ENCODE results near the gene FOXO4.

Gene FOXO4

DNA sequence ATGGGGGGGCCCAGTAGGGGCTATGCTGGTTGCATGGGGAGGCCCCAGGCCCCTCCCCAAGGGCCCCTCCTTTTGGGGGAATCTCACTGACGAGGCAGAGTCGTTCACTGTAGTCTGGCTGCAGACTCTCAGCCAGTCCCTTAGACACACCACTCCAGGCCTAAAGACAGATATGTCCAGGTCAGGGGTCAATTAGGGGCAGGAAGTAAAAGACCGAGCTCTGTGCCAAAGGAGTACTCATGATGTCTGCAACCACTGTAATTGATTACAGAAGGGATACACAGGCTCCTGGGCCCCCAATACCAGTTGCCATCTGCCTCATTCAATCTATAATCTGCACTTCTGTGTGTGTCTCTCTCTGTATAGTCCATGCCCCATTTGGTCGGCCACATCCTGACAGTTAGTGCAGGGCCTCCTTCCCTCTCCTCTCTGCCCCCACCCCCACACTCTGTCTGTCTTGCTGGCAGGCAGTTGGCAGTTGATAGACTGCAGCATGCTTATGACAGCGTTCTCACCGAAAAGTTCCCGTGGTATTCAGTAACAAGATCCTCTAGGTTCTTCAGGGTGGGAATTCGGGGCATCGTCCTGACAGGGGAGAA, 12.2 kb downstream of the FOXO4 start:
- no peaks in the 10 kb centered on the region for H3K9me3 ChIP-seq (ENCODE audit: control insufficient read depth, insufficient read depth, low read length)

DNA sequence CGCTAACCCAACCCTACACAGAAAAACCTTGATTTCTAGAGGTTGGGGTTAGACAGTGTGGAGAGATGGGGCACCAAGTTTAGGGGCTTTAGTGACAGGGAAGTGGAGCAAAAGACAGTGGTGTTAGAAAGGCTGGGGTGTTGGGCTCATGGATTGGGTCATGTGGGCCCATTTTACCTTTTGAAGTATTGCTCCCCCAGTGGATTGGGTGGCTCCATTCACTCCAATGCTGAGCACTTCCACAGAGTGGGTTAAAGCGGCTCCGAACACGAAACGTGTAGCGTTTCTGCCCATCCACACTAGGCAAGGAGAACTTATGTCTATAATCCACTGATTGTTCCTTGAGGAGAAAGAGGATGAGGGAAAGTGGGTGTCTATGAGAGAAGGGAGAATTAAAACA, 13.4 kb downstream of the FOXO4 start:
- Histone ChIP-seq H3K4me1 (ENCODE audit: insufficient read depth, low read length) (peaks cover 6% of the 10 kb centered on the region), H3K36me3 (ENCODE audit: insufficient read depth, low read length) (no peaks in the 10 kb centered on the region), H3K9me3 (ENCODE audit: control insufficient read depth, insufficient read depth, low read length) (no peaks in the 10 kb centered on the region), H3K9ac (ENCODE audit: low read depth, low read length) (no peak overlapping the region)

More for the DNA sequence above, 12.2 kb downstream of the FOXO4 start:
- Histone ChIP-seq H3K36me3 (ENCODE audit: insufficient read depth, low read length) (no peaks in the 10 kb centered on the region), H3K4me1 (ENCODE audit: insufficient read depth, low read length) (peaks cover 8% of the 10 kb centered on the region), H3K9ac (ENCODE audit: low read depth, low read length) (no peak overlapping the region)

DNA sequence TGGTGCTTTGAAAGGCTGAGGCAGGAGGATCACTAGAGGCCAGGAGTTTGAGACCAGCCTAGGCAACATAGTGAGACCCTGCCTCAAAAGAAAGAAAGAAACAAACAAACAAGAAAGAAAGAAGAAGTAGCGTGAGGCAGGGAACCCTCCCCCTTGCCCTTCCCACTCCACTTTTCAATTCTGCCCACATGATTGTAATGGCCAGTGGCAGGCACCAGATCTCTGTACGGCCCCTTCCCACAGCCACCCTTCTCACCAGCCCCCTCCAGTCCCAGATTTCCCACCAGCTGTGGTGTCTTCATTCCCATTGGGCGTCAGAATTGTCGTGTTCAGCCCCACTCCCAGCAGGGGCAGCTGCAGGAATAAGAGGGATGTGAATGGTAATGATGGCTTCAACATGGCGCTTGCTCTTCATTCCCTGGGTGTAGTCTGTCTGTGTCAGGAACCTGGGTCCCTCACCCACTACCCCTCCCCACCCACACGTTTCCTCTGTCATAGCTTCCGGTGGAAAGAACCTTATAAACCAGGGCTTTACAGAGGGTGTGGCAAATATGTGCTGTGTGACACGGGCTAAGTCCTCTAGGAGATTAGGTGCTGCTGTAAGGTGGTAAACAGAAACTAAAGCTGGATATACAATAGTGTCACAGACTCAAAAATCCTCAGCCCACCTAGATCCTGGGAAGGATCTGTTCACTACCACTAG, 15.6 kb downstream of the FOXO4 start, which contains the start of gene IL2RG:
Gene IL2RG (minus strand): TSS at position 437 of the 703 bp plus-strand sequence. CDS start 38 bp downstream, at position 399.
- no peaks in the 10 kb centered on the region; the same call in 1 of the 2 replicates for H3K4me1 ChIP-seq (ENCODE audit: insufficient read depth, low read length)
- H3K36me3 ChIP-seq (ENCODE audit: insufficient read depth, low read length) = no peaks in the 10 kb centered on the region
- H3K9me3 ChIP-seq (ENCODE audit: control insufficient read depth, insufficient read depth, low read length) = no peaks in the 10 kb centered on the region
- H3K9ac ChIP-seq (ENCODE audit: low read depth, low read length) = no peak within 1 kb of the TSS

DNA sequence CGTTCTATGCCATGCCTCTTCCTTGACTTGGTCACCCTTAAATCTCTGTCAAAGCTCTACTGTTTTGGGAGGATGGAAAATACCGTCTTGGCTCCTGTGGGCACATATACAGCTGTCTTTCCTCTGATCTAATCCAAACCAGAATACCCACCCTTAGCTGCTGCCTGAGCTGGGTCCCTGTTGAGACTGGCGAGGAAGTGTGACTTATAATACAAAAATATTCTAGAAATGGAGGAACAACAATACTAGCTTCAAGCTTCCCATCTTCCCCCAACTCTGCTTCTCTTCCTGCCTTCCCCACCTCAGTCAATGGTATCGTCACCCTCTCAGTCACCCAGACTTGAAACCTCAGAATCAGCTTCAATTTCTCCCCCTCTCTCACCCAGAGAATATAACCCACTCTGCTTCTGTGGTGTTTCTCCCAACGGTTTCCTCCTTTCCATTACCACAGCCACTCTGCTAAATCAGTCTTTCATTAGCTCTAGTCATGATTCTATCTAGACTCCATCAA, 16.3 kb downstream of the FOXO4 start:
- Histone ChIP-seq H3K36me3 (ENCODE audit: insufficient read depth, low read length) (no peaks in the 10 kb centered on the region), H3K4me1 (ENCODE audit: insufficient read depth, low read length) (no peaks in the 10 kb centered on the region; the same call in 1 of the 2 replicates), H3K9ac (ENCODE audit: low read depth, low read length) (no peak overlapping the region), H3K9me3 (ENCODE audit: control insufficient read depth, insufficient read depth, low read length) (no peaks in the 10 kb centered on the region)

DNA sequence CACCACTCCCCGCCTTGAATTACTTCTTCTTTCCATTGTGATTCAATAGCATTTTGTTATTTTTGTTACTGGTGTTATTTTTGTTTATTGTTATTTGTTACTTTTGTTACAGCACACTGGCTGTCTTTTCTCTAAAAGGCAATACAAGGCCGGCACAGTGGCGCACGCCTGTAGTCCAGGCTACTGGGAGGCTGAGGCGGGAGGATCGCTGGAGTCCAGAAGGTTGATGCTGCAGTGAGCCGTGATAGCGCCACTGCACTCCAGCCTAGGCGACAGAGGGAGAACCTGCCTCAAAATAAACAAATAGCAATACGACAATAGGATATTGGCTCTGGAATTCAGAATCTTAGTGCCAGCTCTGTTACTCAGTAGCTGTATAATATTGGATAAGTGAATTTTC, 21.7 kb downstream of the FOXO4 start:
- peak overlapping the region; percentile 79; the same call in 1 of the 2 replicates for H3K9ac ChIP-seq (ENCODE audit: low read depth, low read length)
- no peaks in the 10 kb centered on the region; the same call in 1 of the 2 replicates for H3K36me3 ChIP-seq (ENCODE audit: insufficient read depth, low read length)
- no peaks in the 10 kb centered on the region for H3K4me1 ChIP-seq (ENCODE audit: insufficient read depth, low read length)
- H3K9me3 ChIP-seq (ENCODE audit: control insufficient read depth, insufficient read depth, low read length) = no peaks in the 10 kb centered on the region

DNA sequence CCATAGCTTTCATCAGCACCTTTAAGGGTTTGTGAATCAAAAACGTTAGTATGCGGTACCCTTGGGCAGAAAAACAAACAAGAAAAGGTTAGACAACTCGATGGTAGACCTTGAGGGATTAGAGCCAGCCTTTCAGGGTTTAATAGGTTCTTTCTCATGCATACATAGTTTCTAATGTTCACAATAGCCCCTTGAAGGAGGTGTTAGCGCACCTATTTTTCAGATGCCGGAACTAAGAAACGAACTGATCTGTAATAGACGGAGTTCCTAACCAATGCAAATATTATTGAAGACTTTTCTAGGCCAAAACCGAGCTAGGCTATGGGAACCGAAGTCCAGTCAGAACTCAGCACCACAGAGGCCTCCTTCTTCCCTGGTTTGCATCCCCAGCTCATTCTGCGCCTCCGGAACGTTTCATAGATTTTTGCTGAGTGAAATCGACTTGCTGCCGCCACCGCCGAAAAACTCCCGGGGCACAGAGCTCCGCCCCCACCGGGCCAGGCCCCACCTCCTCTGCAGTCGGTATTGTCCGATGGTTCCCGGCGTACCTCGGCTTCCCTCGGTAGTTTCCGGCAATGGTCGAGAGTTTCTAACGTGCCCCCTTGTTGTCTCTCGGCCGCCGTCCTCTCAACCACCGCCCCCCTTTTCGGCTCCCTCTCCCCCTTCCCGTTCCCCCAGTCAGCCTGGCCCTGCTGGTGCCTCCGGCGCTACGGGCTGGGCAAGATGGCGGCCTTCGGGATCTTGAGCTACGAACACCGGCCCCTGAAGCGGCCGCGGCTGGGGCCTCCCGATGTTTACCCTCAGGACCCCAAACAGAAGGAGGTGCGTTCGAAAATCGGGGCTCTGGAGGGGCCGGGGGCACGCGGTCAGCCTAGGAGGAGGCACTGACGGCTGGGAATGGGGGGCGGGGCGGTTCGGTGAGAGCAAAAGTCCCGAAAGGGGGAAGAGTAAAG, 22.7 kb downstream of the FOXO4 start, which contains the start of gene MED12:
Gene MED12 (plus strand): TSS at position 565 of the 953 bp plus-strand sequence. CDS start 159 bp downstream, at position 724.
- no peaks in the 10 kb centered on the region; the same call in 1 of the 2 replicates for H3K36me3 ChIP-seq (ENCODE audit: insufficient read depth, low read length)
- H3K9me3 ChIP-seq (ENCODE audit: control insufficient read depth, insufficient read depth, low read length) = no peaks in the 10 kb centered on the region

DNA sequence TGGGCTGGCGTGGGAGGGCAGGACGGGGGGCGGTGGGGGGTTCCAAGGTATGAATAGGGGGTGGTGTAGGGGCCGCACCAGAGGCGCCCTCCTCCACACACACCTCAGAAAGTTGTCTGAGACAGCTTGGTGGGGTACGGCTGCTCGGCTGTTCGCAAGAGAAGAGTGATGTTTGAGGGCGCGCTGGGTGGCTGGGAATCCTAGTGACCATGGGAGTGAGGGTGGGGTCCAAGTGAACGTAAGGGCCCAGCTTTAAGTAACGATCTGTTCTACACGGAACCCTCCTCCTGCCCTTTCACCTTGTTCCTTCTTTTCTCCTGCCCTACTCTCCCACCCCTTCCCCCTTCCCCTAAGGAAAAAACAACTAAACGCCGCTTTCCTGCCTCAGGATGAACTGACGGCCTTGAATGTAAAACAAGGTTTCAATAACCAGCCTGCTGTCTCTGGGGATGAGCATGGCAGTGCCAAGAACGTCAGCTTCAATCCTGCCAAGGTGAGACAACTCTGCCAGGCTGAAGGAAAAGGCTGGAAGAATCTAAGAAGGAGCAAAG, 23.4 kb downstream of the FOXO4 start:
- no peaks in the 10 kb centered on the region; the same call in 1 of the 2 replicates for H3K36me3 ChIP-seq (ENCODE audit: insufficient read depth, low read length)
- H3K9me3 ChIP-seq (ENCODE audit: control insufficient read depth, insufficient read depth, low read length) = no peaks in the 10 kb centered on the region
- H3K4me1 ChIP-seq (ENCODE audit: insufficient read depth, low read length) = no peaks in the 10 kb centered on the region
- peak overlapping the region; percentile 79 for H3K9ac ChIP-seq (ENCODE audit: low read depth, low read length)

More for the DNA sequence above, 22.7 kb downstream of the FOXO4 start, which contains the start of gene MED12:
- Histone ChIP-seq H3K9ac (ENCODE audit: low read depth, low read length) (peak within 1 kb of the TSS; percentile 79), H3K4me1 (ENCODE audit: insufficient read depth, low read length) (no peaks in the 10 kb centered on the region)

DNA sequence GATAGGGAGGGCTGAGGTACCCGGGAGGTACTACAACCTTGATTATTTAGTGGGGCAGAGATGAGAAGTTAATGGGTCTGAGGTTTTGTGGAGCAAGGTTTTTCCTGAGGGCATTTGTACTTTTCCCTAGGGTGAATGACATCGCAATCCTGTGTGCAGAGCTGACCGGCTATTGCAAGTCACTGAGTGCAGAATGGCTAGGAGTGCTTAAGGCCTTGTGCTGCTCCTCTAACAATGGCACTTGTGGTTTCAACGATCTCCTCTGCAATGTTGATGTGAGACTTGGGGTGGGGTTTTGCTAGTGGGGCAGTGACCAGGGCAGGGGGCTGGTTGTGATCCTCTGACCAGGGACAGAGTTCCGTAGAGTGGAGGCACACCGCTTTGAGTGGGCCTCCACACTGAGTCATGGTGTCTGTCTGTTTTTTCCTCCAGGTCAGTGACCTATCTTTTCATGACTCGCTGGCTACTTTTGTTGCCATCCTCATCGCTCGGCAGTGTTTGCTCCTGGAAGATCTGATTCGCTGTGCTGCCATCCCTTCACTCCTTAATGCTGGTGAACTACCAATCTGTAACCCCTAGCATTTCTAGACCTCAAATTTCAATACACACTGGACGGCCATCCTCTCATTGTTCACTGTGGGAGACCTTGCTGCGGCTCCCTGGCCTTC, 32.6 kb downstream of the FOXO4 start:
- peaks cover 11% of the 10 kb centered on the region for H3K4me1 ChIP-seq (ENCODE audit: insufficient read depth, low read length)
- H3K9ac ChIP-seq (ENCODE audit: low read depth, low read length) = no peak overlapping the region
- no peaks in the 10 kb centered on the region for H3K36me3 ChIP-seq (ENCODE audit: insufficient read depth, low read length)
- no peaks in the 10 kb centered on the region for H3K9me3 ChIP-seq (ENCODE audit: control insufficient read depth, insufficient read depth, low read length)

DNA sequence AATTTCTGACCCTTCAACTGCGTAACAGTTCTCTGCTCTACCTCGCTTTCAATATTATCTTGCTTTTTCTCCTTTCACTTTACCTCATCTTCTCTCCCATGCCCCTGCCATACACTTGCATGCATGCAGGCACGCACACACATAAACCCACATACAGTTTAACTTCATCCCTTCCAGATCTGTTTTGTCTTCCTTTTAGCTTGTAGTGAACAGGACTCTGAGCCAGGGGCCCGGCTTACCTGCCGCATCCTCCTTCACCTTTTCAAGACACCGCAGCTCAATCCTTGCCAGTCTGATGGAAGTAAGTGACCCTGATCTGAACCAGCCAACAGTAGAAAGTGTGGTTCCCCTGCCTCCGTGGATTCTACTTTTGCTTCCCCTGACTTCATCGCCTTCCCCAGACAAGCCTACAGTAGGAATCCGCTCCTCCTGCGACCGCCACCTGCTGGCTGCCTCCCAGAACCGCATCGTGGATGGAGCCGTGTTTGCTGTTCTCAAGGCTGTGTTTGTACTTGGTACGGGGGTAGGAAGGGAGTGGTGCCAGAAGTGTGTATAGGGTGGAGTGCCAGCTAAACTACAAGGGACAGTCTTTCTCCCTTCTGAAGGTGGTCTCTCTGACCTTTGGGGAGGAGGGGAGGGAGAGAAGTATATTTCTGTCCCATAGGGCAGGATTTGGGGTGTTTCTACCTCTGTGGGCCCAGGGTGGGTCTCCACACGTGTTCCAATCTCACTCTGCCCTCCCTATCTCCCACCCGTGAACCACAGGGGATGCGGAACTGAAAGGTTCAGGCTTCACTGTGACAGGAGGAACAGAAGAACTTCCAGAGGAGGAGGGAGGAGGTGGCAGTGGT, 33.5 kb downstream of the FOXO4 start:
- H3K36me3 ChIP-seq (ENCODE audit: insufficient read depth, low read length) = no peaks in the 10 kb centered on the region
- peaks cover 11% of the 10 kb centered on the region for H3K4me1 ChIP-seq (ENCODE audit: insufficient read depth, low read length)
- H3K9ac ChIP-seq (ENCODE audit: low read depth, low read length) = no peak overlapping the region
- H3K9me3 ChIP-seq (ENCODE audit: control insufficient read depth, insufficient read depth, low read length) = no peaks in the 10 kb centered on the region

DNA sequence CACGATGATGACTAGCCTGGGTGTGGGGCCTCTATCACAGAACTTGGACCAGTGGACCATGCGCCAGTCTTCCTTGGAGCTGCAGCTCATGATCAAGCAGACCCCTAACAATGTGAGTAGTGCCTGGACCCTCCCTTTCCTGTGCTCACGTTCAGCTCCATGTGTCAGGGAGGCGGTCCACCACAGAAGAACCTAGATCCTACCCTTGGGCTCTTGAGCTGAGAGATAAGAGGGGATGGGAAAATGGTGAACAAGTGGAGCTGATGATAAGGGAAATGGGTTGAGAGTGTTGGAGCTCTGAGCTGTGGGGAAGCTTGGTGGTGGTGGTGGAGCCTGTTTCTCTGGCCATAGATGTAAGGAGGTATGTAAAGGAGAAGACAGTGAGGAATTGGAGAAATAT, 35.9 kb downstream of the FOXO4 start:
- peaks cover 11% of the 10 kb centered on the region for H3K4me1 ChIP-seq (ENCODE audit: insufficient read depth, low read length)
- H3K36me3 ChIP-seq (ENCODE audit: insufficient read depth, low read length) = peaks cover 5% of the 10 kb centered on the region; the same call in 1 of the 2 replicates
- no peak overlapping the region for H3K9ac ChIP-seq (ENCODE audit: low read depth, low read length)
- H3K9me3 ChIP-seq (ENCODE audit: control insufficient read depth, insufficient read depth, low read length) = no peaks in the 10 kb centered on the region

DNA sequence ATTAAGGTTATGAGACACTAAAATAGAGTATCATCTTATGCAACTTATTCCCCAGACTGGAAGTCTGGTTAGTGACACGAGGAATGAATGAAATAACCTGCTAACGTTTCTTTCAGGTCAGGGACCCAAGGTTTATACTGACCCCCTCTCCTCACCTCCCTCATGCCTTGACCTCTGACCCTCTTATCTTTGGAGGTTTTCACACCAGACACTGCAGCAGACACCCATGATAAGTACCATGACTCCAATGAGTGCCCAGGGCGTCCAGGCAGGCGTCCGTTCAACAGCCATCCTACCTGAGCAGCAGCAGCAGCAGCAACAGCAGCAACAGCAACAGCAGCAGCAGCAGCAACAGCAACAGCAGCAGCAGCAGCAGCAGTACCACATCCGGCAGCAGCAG, 44.8 kb downstream of the FOXO4 start:
- H3K9ac ChIP-seq (ENCODE audit: low read depth, low read length) = no peak overlapping the region
- H3K36me3 ChIP-seq (ENCODE audit: insufficient read depth, low read length) = peaks cover 8% of the 10 kb centered on the region; the same call in 1 of the 2 replicates
- no peaks in the 10 kb centered on the region for H3K4me1 ChIP-seq (ENCODE audit: insufficient read depth, low read length)
- H3K9me3 ChIP-seq (ENCODE audit: control insufficient read depth, insufficient read depth, low read length) = no peaks in the 10 kb centered on the region

DNA sequence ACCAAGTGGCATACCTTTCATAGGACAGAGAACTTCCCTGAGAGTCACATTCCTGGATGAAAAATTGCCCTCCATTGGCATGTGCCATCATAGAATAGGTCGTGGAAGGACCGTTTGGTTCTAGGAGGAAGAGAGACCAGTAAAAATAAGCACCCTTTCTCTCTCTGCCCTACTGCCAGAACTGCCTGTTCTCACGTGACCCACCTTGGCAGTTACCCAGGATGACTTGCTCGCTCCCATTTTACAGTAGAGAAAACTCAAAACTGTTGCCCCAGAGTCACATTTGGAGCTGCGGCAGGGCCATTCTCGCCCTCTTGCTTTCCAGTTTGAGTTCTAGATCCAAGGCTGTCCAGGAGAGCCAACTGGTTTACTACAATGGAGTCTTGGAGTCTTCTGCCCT, 47.9 kb downstream of the FOXO4 start:
- Histone ChIP-seq H3K36me3 (ENCODE audit: insufficient read depth, low read length) (no peaks in the 10 kb centered on the region), H3K9ac (ENCODE audit: low read depth, low read length) (no peak overlapping the region), H3K4me1 (ENCODE audit: insufficient read depth, low read length) (peaks cover 19% of the 10 kb centered on the region), H3K9me3 (ENCODE audit: control insufficient read depth, insufficient read depth, low read length) (no peaks in the 10 kb centered on the region)

DNA sequence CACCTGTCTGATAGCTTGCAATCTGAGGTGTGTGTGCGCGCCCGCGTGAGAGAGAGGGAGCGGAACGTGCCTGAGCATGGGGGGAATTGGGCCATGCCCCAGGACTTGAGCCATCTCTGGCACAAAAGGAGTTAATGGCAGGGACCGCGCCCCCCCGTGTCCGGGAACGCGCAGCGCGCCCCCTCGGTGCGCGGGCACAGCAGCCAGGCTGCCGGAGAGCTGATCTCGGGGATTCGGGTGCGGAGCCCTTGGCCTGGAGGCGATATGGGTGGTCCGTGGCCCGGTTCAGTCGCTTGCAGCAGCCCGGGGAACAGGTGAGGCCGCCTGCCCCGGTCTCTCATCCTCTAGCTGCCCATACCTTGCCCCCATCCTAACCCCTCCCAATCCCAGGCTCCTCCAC, 49.0 kb downstream of the FOXO4 start, which contains the start of gene NLGN3:
Gene NLGN3 (plus strand): TSS at position 191 of the 400 bp plus-strand sequence. CDS start 2,909 bp downstream, outside the sequence.
- H3K9ac ChIP-seq (ENCODE audit: low read depth, low read length) = peak within 1 kb of the TSS; percentile 59
- no peaks in the 10 kb centered on the region for H3K9me3 ChIP-seq (ENCODE audit: control insufficient read depth, insufficient read depth, low read length)
- H3K4me1 ChIP-seq (ENCODE audit: insufficient read depth, low read length) = peaks cover 25% of the 10 kb centered on the region
- H3K36me3 ChIP-seq (ENCODE audit: insufficient read depth, low read length) = no peaks in the 10 kb centered on the region

Measured in ES-I3 (cell line).